HG03565 (cell line): Measurements from ENCODE around the gene BID.
"Not testable (repeated sequence)": the region's sequence is repeated elsewhere in the genome, so short reads cannot be mapped to it uniquely, and the experiment has no call there.

Source experiments
- ATAC-seq: cut with Tn5 transposase; IDR thresholded peaks from one replicate; pipeline ENCODE4 v1.9.1; 2021; ENCODE audit warnings: mild to moderate bottlenecking, moderate library complexity; ENCODE audit not compliant: unreplicated experiment

The BID gene

GRCh38 chr22:17770180-17771077, 3.8 kb downstream of the BID start:
- no peak for ATAC-seq

GRCh38 chr22:17769716-17770082, 4.6 kb downstream of the BID start:
- no peak for ATAC-seq

GRCh38 chr22:17769013-17769715, 5.1 kb downstream of the BID start:
- no peak for ATAC-seq

- no peak for ATAC-seq
Observed at GRCh38 chr22:17767233-17768065, 6.8 kb downstream of the BID start.

- not testable (repeated sequence) for ATAC-seq
Observed at GRCh38 chr22:17764852-17765251, 9.4 kb downstream of the BID start.

GRCh38 chr22:17764036-17764435, 10.2 kb downstream of the BID start:
- ATAC-seq = no peak

- not testable (repeated sequence) for ATAC-seq
Observed at GRCh38 chr22:17763442-17763841, 10.8 kb downstream of the BID start.

GRCh38 chr22:17761138-17761488, 13.2 kb downstream of the BID start:
- ATAC-seq = no peak

- ATAC-seq = no peak
Observed at GRCh38 chr22:17754233-17754925, 19.9 kb downstream of the BID start.

GRCh38 chr22:17753401-17753989, 20.8 kb downstream of the BID start:
- ATAC-seq = no peak

GRCh38 chr22:17751596-17751995, 22.7 kb downstream of the BID start:
- ATAC-seq = no peak

GRCh38 chr22:17749605-17750395, 24.5 kb downstream of the BID start:
- ATAC-seq = no peak

- ATAC-seq = no peak
Observed at GRCh38 chr22:17748555-17749353, 25.5 kb downstream of the BID start.

- no peak for ATAC-seq
Observed at GRCh38 chr22:17746916-17747315, 27.4 kb downstream of the BID start.

- ATAC-seq = no peak
Observed at GRCh38 chr22:17744430-17744829, 29.8 kb downstream of the BID start.

GRCh38 chr22:17743661-17744411, 30.4 kb downstream of the BID start:
- no peak for ATAC-seq

- peak; percentile 53 for ATAC-seq
Observed at GRCh38 chr22:17742527-17742902, 31.8 kb downstream of the BID start.

- ATAC-seq = no peak
Observed at GRCh38 chr22:17741866-17742526, 32.3 kb downstream of the BID start.
